GM21423 (cell line): ENCODE results near the gene MBD2.

Experiments used
- ATAC-seq: cut with Tn5 transposase; IDR thresholded peaks from one replicate; pipeline ENCODE4 v1.9.1; 2021; ENCODE audit warnings: mild to moderate bottlenecking, moderate library complexity; ENCODE audit not compliant: unreplicated experiment

Gene MBD2

GRCh38 chr18:54116541-54117257 lies 107.8 kb downstream of the MBD2 start:
- no peak for ATAC-seq

- ATAC-seq = no peak
Measured at GRCh38 chr18:54112356-54112755, 112.1 kb downstream of the MBD2 start.

- no peak for ATAC-seq
Measured at GRCh38 chr18:54109131-54109683, 115.3 kb downstream of the MBD2 start.

GRCh38 chr18:54102123-54102522 lies 122.3 kb downstream of the MBD2 start:
- ATAC-seq = no peak
